Activated naive CD8-positive, alpha-beta T cell treated with anti-CD3 and anti-CD28 coated beads, Interleukin-2, amount 50 U/mL, for 16 hours (primary cell): ENCODE data around the gene MARF1.
"Not testable (repeated sequence)": the region's sequence is repeated elsewhere in the genome, so short reads cannot be mapped to it uniquely, and the experiment has no call there.

ENCODE experiments used
- DNase-seq: peaks from one replicate; pipeline ENCODE4 v3.0.0-alpha.2; 2020; ENCODE audit warnings: low read depth, low spot score

The MARF1 gene

DNA sequence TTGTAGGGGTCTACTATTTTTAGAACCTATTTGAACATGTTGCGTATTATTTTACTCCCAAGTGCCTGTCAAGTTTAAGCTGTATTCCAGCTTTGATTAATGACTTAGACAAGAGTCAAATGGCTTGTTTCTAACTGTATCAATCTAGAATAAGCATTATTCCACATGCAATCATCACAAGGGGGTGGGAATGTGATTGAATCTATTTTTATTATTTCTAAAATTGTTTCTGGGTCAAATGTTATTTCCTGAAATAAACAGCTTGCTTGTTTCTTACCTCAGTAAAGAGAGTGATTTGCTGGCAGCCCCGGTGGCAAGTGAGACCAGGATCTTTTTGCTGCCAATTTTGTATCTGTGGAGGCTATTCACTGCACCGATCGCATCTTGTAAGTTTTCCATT lies 21.5 kb downstream of the MARF1 start:
- no peak for DNase-seq

DNA sequence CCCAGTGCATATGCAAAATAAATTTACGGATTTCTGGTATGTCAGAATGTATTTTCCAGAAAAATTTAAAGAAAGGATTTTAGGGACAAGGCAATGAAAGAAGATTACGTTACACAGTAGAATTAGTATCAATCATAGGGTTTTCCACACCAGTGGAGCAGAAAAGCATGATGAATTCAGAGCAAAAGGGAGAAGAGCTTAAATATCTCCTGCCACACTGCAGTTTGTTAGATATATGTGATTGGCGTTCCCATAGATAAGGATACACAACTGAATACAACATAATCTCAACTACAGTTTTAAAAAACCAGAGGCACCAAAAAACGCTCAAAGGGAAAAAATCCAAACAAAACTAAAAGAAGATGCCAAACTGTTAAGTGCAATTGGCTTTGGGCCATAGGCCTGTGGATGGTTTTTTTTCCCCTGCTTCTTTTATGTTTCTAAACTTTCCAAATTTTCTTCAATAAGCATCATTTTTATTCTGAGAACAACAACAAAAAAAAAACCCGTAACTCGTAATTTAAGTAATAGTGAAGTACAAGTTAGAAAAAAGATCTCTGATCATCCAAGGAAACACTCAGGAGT lies 22.3 kb downstream of the MARF1 start:
- no peak for DNase-seq

- DNase-seq: no peak
These were observed 24.6 kb downstream of the MARF1 start for GRCh38 chr16:15618392-15618791.

DNA sequence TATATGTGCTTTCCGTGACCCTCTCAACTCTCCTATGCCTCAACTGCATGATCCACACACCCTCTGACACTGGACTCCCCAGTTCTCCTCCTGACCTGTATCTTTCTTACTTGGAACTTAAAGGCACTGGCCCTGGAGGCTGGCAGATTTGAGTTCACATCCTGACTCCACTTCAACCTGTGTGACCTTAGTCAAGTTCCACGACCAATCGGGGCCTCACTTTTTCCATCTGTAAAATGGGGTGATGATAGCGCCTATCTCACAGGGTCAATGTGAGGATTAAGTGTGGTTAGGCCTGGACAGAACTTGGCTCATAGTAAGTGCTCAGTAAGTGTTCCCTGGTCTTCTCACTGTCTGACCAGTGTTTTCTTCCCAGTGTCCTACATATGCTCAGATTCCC lies 25.1 kb downstream of the MARF1 start:
- no peak for DNase-seq

- no peak for DNase-seq
These were observed 26.3 kb downstream of the MARF1 start for GRCh38 chr16:15616475-15617165.

DNA sequence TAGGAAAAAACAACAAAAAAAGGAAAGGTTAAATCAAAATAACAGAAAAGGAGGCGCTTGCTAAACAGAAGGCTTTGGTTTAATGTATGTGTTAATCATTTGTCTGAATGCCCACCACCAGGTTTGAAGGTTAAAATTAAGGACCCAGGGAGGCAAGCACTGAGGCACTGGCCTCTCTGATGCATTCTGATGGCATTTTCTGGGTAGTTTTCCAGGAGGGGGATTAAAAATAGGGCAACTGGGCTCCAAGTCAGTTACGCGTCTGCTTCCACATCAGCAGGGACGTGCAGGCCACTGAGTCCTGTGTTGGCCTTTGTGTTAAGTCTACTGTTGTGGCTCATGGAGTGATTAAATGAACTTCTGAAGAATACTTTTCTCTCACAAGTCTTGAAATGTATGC lies 26.9 kb downstream of the MARF1 start:
- no peak for DNase-seq

GRCh38 chr16:15613676-15614075 lies 29.3 kb downstream of the MARF1 start:
- no peak for DNase-seq

DNA sequence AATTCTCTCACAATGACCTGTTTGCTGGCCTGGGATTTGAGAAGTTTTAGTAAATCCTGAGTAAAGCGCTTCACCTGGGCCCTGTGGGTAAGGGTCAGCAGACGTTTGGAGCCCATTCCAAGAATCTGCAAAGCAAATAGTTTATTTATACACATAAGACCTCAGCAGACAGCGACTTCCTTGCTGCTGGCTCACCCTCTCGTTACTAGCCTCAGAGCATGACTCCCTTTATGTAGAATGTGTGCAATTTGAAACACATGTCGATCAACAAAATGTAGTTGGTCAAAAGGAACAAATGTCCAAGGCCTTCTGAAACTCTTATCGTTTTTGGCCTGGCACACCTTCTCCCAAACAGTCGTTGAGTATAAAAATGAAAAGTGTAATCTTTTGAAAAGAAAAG lies 31.3 kb downstream of the MARF1 start:
- no peak for DNase-seq

GRCh38 chr16:15610369-15610871 lies 32.5 kb downstream of the MARF1 start:
- no peak for DNase-seq

GRCh38 chr16:15609286-15609649 lies 33.7 kb downstream of the MARF1 start:
- DNase-seq: no peak

DNA sequence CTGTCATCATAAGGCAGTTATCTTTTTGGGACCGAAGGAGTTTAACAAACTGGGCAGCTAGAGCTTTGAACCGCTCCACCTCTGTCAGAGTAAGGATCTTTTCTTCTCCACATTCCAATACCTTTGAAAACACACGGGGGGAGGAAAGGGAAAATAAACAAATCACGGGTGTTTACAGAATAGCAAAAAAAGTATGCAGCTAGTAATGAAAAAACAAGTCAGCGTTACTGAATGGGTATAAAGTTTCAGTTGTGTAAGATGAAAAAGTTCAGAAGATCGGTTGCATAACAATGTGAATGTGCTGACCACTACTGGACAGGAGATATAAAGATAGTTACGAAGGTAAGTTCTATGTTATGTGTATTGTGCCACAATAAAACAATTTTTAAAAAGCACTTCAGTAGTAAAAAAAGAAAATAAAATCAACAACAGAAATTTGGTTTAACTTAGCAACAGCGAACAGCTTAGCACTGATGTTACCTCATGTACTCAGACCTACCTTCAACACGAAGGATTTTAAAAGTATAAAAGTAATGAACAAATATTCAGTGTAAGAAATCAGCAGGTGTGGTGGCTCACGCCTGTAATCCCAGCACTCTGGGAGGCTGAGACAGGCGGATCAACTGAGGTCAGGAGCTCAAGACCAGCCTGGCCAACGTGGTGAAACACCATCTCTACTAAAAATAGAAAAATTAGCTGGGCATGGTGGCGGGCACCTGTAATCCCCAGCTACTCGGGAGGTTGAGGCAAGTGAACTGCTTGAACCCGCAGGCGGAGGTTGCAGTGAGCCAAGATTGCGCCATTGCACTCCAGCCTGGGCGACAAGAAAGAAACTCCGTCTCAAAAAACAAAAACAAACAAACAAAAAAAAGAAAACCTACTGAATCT lies 34.3 kb downstream of the MARF1 start:
- DNase-seq: no peak

- DNase-seq: no peak
These were observed 35.1 kb downstream of the MARF1 start for GRCh38 chr16:15607700-15608396.

DNA sequence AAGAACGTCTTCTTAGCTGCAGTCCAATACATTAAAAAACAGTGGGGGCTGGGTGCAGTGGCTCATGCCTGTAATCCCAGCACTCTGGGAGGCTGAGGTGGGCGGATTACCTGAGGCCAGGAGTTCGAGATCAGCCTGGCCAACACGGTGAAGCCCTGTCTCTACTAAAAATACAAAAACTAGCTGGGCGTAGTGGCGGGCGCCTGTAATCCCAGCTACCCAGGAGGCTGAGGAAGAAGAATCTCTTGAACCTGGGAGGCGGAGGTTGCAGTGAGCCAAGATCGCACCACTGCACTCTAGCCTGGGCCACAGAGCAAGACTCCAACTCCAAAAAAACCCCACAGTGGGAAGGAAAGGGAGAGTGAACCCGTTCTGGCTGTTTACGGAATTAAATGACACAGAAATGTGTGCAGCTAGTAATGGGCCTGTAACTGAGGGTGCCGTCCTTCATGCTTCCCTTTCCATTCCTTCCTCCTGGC lies 35.7 kb downstream of the MARF1 start:
- DNase-seq: not testable (repeated sequence)

DNA sequence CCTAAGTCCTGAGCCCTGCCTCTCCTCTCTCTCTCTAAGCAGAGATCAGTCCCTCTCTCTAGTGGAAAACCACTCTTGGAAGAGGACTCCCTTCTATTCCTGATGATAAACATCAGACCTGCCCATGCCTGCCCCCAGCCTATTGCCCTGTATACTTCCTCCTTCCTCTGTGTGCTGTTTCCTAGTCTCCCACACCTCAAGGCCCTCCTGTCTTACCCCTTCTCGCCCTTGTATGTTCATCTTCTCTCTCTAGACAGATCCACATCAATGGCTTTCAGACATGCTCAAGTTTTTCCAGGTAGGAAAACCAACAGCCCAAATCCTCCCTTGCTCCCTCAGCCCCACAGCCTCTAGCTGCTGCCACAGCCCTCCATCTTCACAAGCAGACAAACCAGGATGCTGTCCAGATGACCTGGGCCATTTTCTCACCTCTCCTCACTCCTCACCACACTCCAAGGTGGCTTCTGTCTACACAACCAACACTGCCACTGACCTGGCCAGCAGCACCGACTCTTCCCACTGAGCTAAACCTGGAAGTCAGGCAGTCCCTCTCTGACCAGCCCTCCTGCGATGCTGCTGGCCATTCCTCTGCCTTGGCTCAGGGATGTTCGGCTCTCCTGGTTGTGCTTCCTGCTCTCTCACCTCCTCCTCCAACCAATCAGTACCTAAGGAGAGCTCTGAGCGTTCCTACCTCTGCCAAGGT lies 36.3 kb downstream of the MARF1 start:
- DNase-seq: no peak

DNA sequence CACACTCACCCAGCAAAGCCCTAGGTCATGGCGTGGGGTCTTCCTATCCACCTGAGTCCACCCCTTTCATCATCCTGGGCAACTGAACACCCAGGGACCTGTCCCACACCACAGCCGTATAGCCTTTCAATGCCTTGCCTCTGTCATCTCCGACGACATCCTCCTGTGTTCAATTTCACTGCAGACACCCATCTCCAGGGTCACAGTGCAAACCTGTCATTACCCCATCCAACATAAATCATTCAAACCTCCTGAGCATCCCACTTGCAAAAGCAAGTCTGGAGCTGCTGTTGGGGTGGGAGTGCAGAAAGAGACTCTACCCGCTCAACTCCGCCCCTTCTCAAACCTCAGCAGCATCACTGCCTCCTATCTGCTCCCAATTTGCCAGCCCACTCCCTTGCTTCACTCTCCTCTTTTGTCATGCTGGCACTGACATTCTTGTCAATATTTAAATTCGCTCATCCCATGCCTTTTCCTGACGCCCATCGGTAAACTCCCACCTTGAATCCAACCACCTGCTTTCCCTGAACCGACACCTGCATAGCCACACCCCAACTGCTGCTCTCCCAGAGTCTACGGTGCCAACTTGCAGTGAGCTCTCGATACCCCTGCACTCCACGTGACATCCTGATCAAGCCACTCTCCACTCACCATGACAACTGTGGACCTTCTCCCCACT lies 37.0 kb downstream of the MARF1 start:
- no peak for DNase-seq

- DNase-seq: no peak
These were observed 38.2 kb downstream of the MARF1 start for GRCh38 chr16:15604460-15605440.

DNA sequence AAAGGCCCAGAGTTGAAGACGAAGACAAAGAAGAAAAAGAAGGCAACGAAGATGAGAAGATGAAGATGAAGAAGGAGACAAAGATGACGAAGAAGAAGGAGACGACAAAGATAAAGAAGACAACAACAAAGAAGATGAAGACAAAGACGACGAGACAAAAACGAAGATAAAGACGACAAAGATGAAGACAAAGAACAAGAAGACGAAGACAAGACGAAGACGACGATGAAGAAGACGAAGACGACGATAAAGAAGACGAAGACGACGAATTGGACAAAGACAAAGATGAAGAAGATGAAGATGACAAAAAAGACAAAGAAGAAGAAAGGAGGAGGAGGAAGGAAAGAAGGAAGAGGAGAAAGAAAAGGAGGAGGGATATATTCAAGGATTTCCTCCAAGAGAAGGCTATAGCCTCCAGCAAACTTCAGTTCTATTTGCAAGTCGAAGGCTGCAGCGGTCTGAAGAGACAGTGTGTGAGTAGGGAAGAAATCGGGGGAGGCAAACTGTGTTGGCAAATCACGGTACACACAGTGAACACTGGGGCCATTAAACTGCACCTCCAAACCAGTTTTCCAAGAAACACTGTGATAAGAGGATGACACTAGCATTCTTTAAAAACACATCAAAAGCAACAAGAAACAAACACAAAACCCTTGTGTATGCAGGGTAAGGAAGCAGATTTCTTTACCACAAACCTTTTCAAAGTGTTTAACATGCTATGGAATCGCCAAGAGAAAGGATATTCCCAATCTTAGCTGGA lies 40.5 kb downstream of the MARF1 start:
- DNase-seq: no peak

DNA sequence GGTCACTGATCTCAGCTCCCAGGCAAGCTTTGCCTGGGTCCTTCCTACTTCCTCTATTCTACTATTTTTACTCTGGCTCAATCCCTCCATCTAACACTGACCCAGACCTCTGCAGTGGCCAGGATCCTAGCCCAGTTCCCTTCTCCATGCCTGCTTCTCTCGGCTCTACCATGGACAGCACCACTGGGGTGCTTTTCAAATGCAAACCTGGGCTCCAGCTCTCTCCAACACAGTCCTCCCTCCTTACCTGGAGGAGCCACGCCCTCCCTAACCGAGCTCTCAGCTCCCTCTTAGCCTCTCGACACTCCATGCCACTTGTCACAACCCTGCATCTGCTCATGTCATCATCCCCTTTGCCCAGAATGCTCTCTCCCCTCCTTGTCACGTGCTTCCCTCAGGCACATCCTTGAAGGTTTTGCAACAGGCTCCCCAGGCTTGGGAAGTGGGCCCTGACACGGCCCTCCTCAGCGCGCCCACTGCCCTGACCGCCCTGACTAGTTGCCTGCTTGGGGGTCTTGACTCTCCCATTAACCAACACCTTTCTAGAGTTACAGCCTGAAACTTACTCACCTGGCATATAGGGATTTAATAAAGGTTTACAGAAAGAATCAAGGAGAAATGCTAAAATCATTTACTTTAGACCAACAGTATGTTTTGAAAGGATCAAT lies 41.6 kb downstream of the MARF1 start:
- DNase-seq: no peak
